ENCODE data around the gene DISC1.
A peak's percentile ranks its signal among the peaks of the same experiment; 100 is the strongest.
"Not testable (repeated sequence)": the region's sequence is repeated elsewhere in the genome, so short reads cannot be mapped to it uniquely, and the experiment has no call there.

DISC1 gene

GRCh38 chr1:231931146-231931545 is 304.6 kb downstream of the DISC1 start:
- no peak for DNase-seq (ENCODE audit: low spot score)

GRCh38 chr1:231931846-231932454 is 305.4 kb downstream of the DISC1 start:
- peak; percentile 44 for DNase-seq (ENCODE audit: low spot score)

GRCh38 chr1:231933711-231934626 is 307.4 kb downstream of the DISC1 start:
- DNase-seq (ENCODE audit: low spot score) = no peak

- DNase-seq (ENCODE audit: low spot score) = no peak
These were observed 308.2 kb downstream of the DISC1 start for GRCh38 chr1:231934797-231935196.

- DNase-seq (ENCODE audit: low spot score) = no peak
These were observed 309.3 kb downstream of the DISC1 start for GRCh38 chr1:231935856-231936255.

GRCh38 chr1:231936983-231937775 is 310.6 kb downstream of the DISC1 start:
- no peak for DNase-seq (ENCODE audit: low spot score)

GRCh38 chr1:231938211-231938610 is 311.6 kb downstream of the DISC1 start:
- no peak for DNase-seq (ENCODE audit: low spot score)

GRCh38 chr1:231938711-231939110 is 312.1 kb downstream of the DISC1 start:
- DNase-seq (ENCODE audit: low spot score) = no peak

GRCh38 chr1:231939118-231939517 is 312.5 kb downstream of the DISC1 start:
- no peak for DNase-seq (ENCODE audit: low spot score)

- no peak for DNase-seq (ENCODE audit: low spot score)
These were observed 313.5 kb downstream of the DISC1 start for GRCh38 chr1:231940116-231940515.

GRCh38 chr1:231940701-231941100 is 314.1 kb downstream of the DISC1 start:
- no peak for DNase-seq (ENCODE audit: low spot score)

GRCh38 chr1:231943084-231943483 is 316.5 kb downstream of the DISC1 start:
- no peak for DNase-seq (ENCODE audit: low spot score)

GRCh38 chr1:231948102-231948501 is 321.5 kb downstream of the DISC1 start:
- not testable (repeated sequence) for DNase-seq (ENCODE audit: low spot score)

- DNase-seq (ENCODE audit: low spot score) = no peak
These were observed 322.9 kb downstream of the DISC1 start for GRCh38 chr1:231949277-231950091.

- no peak for DNase-seq (ENCODE audit: low spot score)
These were observed 323.9 kb downstream of the DISC1 start for GRCh38 chr1:231950331-231951128.

GRCh38 chr1:231951374-231951773 is 324.8 kb downstream of the DISC1 start:
- no peak for DNase-seq (ENCODE audit: low spot score)

GRCh38 chr1:231952154-231952553 is 325.6 kb downstream of the DISC1 start:
- no peak for DNase-seq (ENCODE audit: low spot score)

GRCh38 chr1:231953660-231954059 is 327.1 kb downstream of the DISC1 start:
- no peak for DNase-seq (ENCODE audit: low spot score)

- DNase-seq (ENCODE audit: low spot score) = no peak
These were observed 328.2 kb downstream of the DISC1 start for GRCh38 chr1:231954751-231955150.

GRCh38 chr1:231957359-231957758 is 330.8 kb downstream of the DISC1 start:
- no peak for DNase-seq (ENCODE audit: low spot score)

- no peak for DNase-seq (ENCODE audit: low spot score)
These were observed 331.9 kb downstream of the DISC1 start for GRCh38 chr1:231958448-231958847.
